HEK293 (cell line): ENCODE measurements around the gene BORCS8.
A peak's percentile ranks its signal among the peaks of the same experiment; 100 is the strongest.
"Not testable (repeated sequence)": the region's sequence is repeated elsewhere in the genome, so short reads cannot be mapped to it uniquely, and the experiment has no call there.

Source experiments
- CTCF ChIA-PET: fragments of 350-600 bp; formaldehyde crosslinking; extraction: SDS; loops from one replicate; lab custom pipeline; 2021; ENCODE audit warnings: antibody characterized with exemption; lab: Yijun Ruan, JAX
- POLR2A ChIA-PET: fragments of 300-600 bp; formaldehyde crosslinking; extraction: SDS; loops from one replicate; lab custom pipeline; 2020; ENCODE audit warnings: antibody characterized with exemption, inconsistent platforms; lab: Yijun Ruan, JAX
- H3K27ac ChIP-seq: fragments of 200-500 bp; sonication (Bioruptor generic); 2 replicates; pipeline ENCODE4 v1.5.1; 2014; ENCODE audit warnings: low read depth, low read length, control low read depth, inconsistent platforms; ENCODE audit errors: extremely low read depth
- H3K36me3 ChIP-seq, 2 experiments: fragments of 200-500 bp in 1 of 2; sonication (Bioruptor generic) in 1 of 2; 1 replicate in 1 of 2; 2 replicates in 1 of 2; pipeline ENCODE4 v1.5.1; 2014 to 2017; ENCODE audit warnings: inconsistent platforms in 2 of 2, low read length in 2 of 2; ENCODE audit not compliant: control insufficient read depth in 2 of 2, insufficient read depth in 1 of 2
- H3K4me1 ChIP-seq: fragments of 200-500 bp; sonication (Bioruptor generic); 2 replicates; pipeline ENCODE4 v1.5.1; 2014; ENCODE audit warnings: mild to moderate bottlenecking, low read length, inconsistent platforms; ENCODE audit not compliant: control insufficient read depth, insufficient read depth
- H3K4me3 ChIP-seq: 2 replicates; pipeline ENCODE4 v1.5.1; 2011; ENCODE audit warnings: low read depth, mild to moderate bottlenecking, control low read depth, low read length, moderate library complexity
- H3K9me3 ChIP-seq: fragments of 200-500 bp; sonication (Bioruptor generic); 2 replicates; pipeline ENCODE4 v1.5.1; 2014; ENCODE audit warnings: low read depth, low read length, inconsistent platforms; ENCODE audit not compliant: control insufficient read depth, insufficient read depth
- GFI1B ChIP-seq: fragments of 450-650 bp; formaldehyde crosslinking; IDR thresholded peaks from 2 replicates; pipeline ENCODE4 v1.5.1; 2016; ENCODE audit warnings: missing biosample characterization, missing genetic modification characterization
- HOXD13 ChIP-seq: sonication (generic); formaldehyde crosslinking; IDR thresholded peaks from 2 replicates; pipeline ENCODE4 v1.8.0; 2022; ENCODE audit warnings: missing genetic modification reagents, borderline replicate concordance
- KLF16 ChIP-seq: fragments of 450-650 bp; formaldehyde crosslinking; IDR thresholded peaks from 2 replicates; pipeline ENCODE4 v1.5.1; 2017; ENCODE audit warnings: missing biosample characterization, missing genetic modification characterization
- KLF8 ChIP-seq: fragments of 450-650 bp; formaldehyde crosslinking; IDR thresholded peaks from 2 replicates; pipeline ENCODE4 v1.5.1; 2016; ENCODE audit warnings: missing biosample characterization, missing genetic modification characterization
- PRDM4 ChIP-seq: fragments of 450-650 bp; formaldehyde crosslinking; IDR thresholded peaks from 2 replicates; pipeline ENCODE4 v1.5.1; 2017; ENCODE audit warnings: missing biosample characterization, missing genetic modification characterization
- SETDB1 ChIP-seq: IDR thresholded peaks from one replicate; pipeline ENCODE4 v1.6.1; 2017; ENCODE audit warnings: mild to moderate bottlenecking, low read length, moderate library complexity, mixed read lengths; ENCODE audit not compliant: insufficient read length
- TRIM28 ChIP-seq: IDR thresholded peaks from 2 replicates; pipeline ENCODE4 v1.6.1; 2011; ENCODE audit warnings: low read length, control low read depth, borderline replicate concordance
- ZBTB17 ChIP-seq: fragments of 450-650 bp; formaldehyde crosslinking; IDR thresholded peaks from 2 replicates; pipeline ENCODE4 v1.5.1; 2016; ENCODE audit warnings: missing biosample characterization, missing genetic modification characterization
- ZNF10 ChIP-seq: fragments of 450-650 bp; formaldehyde crosslinking; IDR thresholded peaks from 2 replicates; pipeline ENCODE4 v1.5.1; 2017; ENCODE audit warnings: missing biosample characterization, missing genetic modification characterization
- ZNF121 ChIP-seq: fragments of 450-650 bp; formaldehyde crosslinking; IDR thresholded peaks from 2 replicates; pipeline ENCODE4 v1.5.1; 2016; ENCODE audit warnings: missing biosample characterization, missing genetic modification characterization
- ZNF211 ChIP-seq: fragments of 450-650 bp; formaldehyde crosslinking; IDR thresholded peaks from 2 replicates; pipeline ENCODE4 v1.5.1; 2016; ENCODE audit warnings: low read depth, missing biosample characterization, missing genetic modification characterization
- ZNF23 ChIP-seq: fragments of 450-650 bp; formaldehyde crosslinking; IDR thresholded peaks from 2 replicates; pipeline ENCODE4 v1.5.1; 2016; ENCODE audit warnings: missing biosample characterization, missing genetic modification characterization, borderline replicate concordance
- ZNF350 ChIP-seq: fragments of 450-650 bp; formaldehyde crosslinking; IDR thresholded peaks from 2 replicates; pipeline ENCODE4 v1.5.0; 2017; ENCODE audit warnings: missing biosample characterization, mild to moderate bottlenecking, missing genetic modification characterization
- ZNF391 ChIP-seq: fragments of 450-650 bp; formaldehyde crosslinking; IDR thresholded peaks from 2 replicates; pipeline ENCODE4 v1.5.1; 2016; ENCODE audit warnings: low read depth, missing biosample characterization, missing genetic modification characterization, borderline replicate concordance
- ZNF510 ChIP-seq: fragments of 450-650 bp; formaldehyde crosslinking; IDR thresholded peaks from 2 replicates; pipeline ENCODE4 v1.5.1; 2018; ENCODE audit warnings: mild to moderate bottlenecking, missing genetic modification characterization, missing biosample characterization; ENCODE audit not compliant: insufficient replicate concordance
- ZNF529 ChIP-seq: fragments of 450-650 bp; formaldehyde crosslinking; IDR thresholded peaks from 2 replicates; pipeline ENCODE4 v1.5.1; 2017; ENCODE audit warnings: missing genetic modification characterization, missing biosample characterization; ENCODE audit not compliant: insufficient replicate concordance
- ZNF626 ChIP-seq: fragments of 450-650 bp; sonication (Bioruptor Pico); formaldehyde crosslinking; IDR thresholded peaks from 2 replicates; pipeline ENCODE4 v1.5.1; 2018; ENCODE audit warnings: missing biosample characterization, missing genetic modification characterization, inconsistent platforms
- TF ChIP-seq, protein P1 (sequence below): fragments of 450-650 bp; formaldehyde crosslinking; IDR thresholded peaks from 2 replicates; pipeline ENCODE4 v1.5.1; 2016; ENCODE audit warnings: missing biosample characterization, missing genetic modification characterization

The BORCS8 gene

GRCh38 chr19:19223060-19223459 lies 31.1 kb upstream of the BORCS8 start:
- CTCF ChIA-PET = interaction anchor here (1.1 kb wide), 1 partner anchor 68 kb away, joined by 3 read pairs; no protein-coding TSS in a partner anchor
- POLR2A ChIA-PET = no interaction called here
- H3K36me3 ChIP-seq = no peaks in the 10 kb centered on the region
- H3K27ac ChIP-seq = no peak overlapping the region
- no peak overlapping the region for H3K4me3 ChIP-seq
- TF ChIP-seq KLF8 (tag by site-specific recombination) = no peak
- TF ChIP-seq, protein P1, sequence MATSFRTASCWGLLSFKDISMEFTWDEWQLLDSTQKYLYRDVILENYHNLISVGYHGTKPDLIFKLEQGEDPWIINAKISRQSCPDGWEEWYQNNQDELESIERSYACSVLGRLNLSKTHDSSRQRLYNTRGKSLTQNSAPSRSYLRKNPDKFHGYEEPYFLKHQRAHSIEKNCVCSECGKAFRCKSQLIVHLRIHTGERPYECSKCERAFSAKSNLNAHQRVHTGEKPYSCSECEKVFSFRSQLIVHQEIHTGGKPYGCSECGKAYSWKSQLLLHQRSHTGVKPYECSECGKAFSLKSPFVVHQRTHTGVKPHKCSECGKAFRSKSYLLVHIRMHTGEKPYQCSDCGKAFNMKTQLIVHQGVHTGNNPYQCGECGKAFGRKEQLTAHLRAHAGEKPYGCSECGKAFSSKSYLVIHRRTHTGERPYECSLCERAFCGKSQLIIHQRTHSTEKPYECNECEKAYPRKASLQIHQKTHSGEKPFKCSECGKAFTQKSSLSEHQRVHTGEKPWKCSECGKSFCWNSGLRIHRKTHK (tag by site-specific recombination) = no peak
- no peak for TF ChIP-seq ZNF10 (tag by site-specific recombination)
- no peak for TF ChIP-seq ZNF626 (tag by site-specific recombination)
- TF ChIP-seq HOXD13 (CRISPR knock-in tag) = no peak
- no peak for TF ChIP-seq KLF16 (tag by site-specific recombination)
- TF ChIP-seq ZNF529 = no peak
- no peaks in the 10 kb centered on the region for H3K9me3 ChIP-seq
- no peaks in the 10 kb centered on the region for H3K4me1 ChIP-seq

DNA sequence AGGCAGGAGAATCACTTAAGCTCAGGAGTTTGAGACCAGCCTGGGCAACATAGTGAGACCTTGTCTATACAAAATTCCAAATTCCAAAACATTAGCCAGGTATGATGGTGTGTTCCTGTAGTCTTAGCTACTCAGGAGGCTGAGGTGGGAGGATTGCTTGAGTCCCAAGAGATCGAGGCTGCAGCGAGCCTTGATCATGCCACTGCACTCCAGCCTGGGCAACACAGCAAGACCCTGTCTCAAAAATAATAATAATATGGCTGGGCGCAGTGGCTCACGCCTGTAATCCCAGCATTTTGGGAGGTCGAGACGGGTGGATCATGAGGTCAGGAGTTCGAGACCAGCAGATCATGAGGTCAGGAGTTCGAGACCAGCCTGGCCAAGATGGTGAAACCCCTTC lies 29.0 kb upstream of the BORCS8 start:
- H3K4me1 ChIP-seq, H3K27ac ChIP-seq, H3K36me3 ChIP-seq, POLR2A ChIA-PET, H3K9me3 ChIP-seq, H3K4me3 ChIP-seq: not testable (repeated sequence)
- peak; percentile 52; the same call in 1 of the 2 replicates for TF ChIP-seq ZNF121 (tag by site-specific recombination)
- CTCF ChIA-PET = interaction anchor here (0.7 to 1.0 kb wide), 2 partner anchors 28 to 74 kb away, joined by 3 read pairs; no protein-coding TSS in a partner anchor

DNA sequence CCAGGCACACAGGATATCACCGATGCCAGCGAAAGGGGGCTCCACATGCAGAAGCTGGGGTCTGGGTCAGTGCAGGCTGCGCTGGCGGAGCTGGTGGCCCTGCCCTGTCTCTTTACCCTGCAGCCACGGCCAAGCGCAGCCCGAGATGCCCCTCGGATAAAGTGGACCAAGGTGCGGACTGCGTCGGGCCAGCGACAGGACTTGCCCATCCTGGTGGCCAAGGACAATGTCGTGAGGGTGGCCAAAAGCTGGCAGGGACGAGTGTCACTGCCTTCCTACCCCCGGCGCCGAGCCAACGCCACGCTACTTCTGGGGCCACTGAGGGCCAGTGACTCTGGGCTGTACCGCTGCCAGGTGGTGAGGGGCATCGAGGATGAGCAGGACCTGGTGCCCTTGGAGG lies 27.0 kb upstream of the BORCS8 start:
- CTCF ChIA-PET = interaction anchor here (0.6 kb wide), 1 partner anchor 76 kb away, joined by 3 read pairs; no protein-coding TSS in a partner anchor
- TF ChIP-seq TRIM28 (no peak), PRDM4 (tag by site-specific recombination) (no peak), ZNF391 (tag by site-specific recombination) (no peak), ZNF510 (tag by site-specific recombination) (no peak), GFI1B (tag by site-specific recombination) (no peak)
- POLR2A ChIA-PET = interaction anchor here (0.6 to 0.9 kb wide), 2 partner anchors 102 to 681 kb away, joined by 3 to 5 read pairs; no protein-coding TSS in a partner anchor
- Histone ChIP-seq H3K4me1 (no peaks in the 10 kb centered on the region), H3K9me3 (no peaks in the 10 kb centered on the region), H3K4me3 (no peak overlapping the region), H3K36me3 (no peaks in the 10 kb centered on the region), H3K27ac (no peak overlapping the region)

DNA sequence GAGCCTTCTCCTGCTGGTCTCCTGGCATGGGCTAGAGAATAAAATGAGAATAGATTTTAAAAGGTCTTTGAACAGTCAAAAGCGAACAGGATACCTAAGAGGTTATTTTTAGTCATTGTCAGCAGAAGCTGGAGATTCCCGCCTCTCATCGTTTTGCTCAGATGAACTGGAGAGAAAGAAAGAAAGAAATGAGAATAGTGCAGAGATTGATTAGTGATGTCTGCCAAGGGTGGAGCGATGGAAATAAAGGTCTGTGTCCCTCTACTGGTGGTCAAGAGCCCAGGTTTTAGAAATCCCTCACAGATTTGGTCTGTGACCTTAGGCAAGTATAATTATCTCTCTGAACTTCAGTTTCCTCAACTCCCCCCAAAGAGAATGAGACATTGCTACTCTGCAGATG lies 25.1 kb upstream of the BORCS8 start:
- H3K36me3 ChIP-seq = no peaks in the 10 kb centered on the region
- POLR2A ChIA-PET = no interaction called here
- CTCF ChIA-PET = interaction anchor here (1.0 to 2.2 kb wide), 3 partner anchors 8 to 42 kb away, joined by 4 to 6 read pairs (median 6); no protein-coding TSS in a partner anchor
- no peaks in the 10 kb centered on the region for H3K9me3 ChIP-seq
- TF ChIP-seq ZNF350 (tag by site-specific recombination) = no peak
- TF ChIP-seq ZNF23 (tag by site-specific recombination) = peak; percentile 81; the same call in 1 of the 2 replicates
- peak; percentile 40 for TF ChIP-seq SETDB1
- no peak for TF ChIP-seq ZNF211 (tag by site-specific recombination)
- TF ChIP-seq ZBTB17 (tag by site-specific recombination) = peak; percentile 63
- TF ChIP-seq, all 188 proteins: peak for 3
- no peak overlapping the region for H3K4me3 ChIP-seq
- H3K27ac ChIP-seq = no peak overlapping the region
- H3K4me1 ChIP-seq = no peaks in the 10 kb centered on the region
